GM23338 (cell line): ENCODE data around the gene FGF1. TPM values are rescaled to one million over a fixed set of nuclear protein-coding genes. Genes with fewer than 3 reads are reported as not detected.

Source experiments
- ATAC-seq: fragments of 200-7000 bp; cut with Tn5 transposase; 3 replicates; pipeline ENCODE4 v1.9.1; 2020
- DNase-seq: peaks from one replicate; pipeline ENCODE4 v3.0.0-alpha.2; 2015; ENCODE audit warnings: low spot score
- H2AFZ ChIP-seq: fragments of 200-600 bp; sonication (generic); 2 replicates; pipeline ENCODE4 v1.8.0; 2016; ENCODE audit warnings: antibody characterized with exemption, mild to moderate bottlenecking, moderate library complexity
- H3F3A ChIP-seq: fragments of 200-600 bp; sonication (generic); replicated peaks from 2 replicates; pipeline ENCODE4 v1.8.0; 2017; ENCODE audit warnings: antibody characterized with exemption, mixed run types, low read depth
- H3K27ac ChIP-seq: fragments of 200-600 bp; sonication (generic); 2 replicates; pipeline ENCODE4 v1.6.1; 2016; ENCODE audit warnings: low read depth
- H3K27me3 ChIP-seq: fragments of 200-600 bp; sonication (generic); 2 replicates; pipeline ENCODE4 v1.8.0; 2016; ENCODE audit warnings: mild to moderate bottlenecking, mixed run types, moderate library complexity; ENCODE audit not compliant: insufficient read depth
- H3K36me3 ChIP-seq: fragments of 200-600 bp; sonication (generic); 2 replicates; pipeline ENCODE4 v1.8.0; 2016; ENCODE audit warnings: mild to moderate bottlenecking; ENCODE audit not compliant: insufficient read depth
- H3K4me1 ChIP-seq: fragments of 200-600 bp; sonication (generic); 2 replicates; pipeline ENCODE4 v1.8.0; 2016; ENCODE audit warnings: mild to moderate bottlenecking, moderate library complexity; ENCODE audit not compliant: insufficient read depth
- H3K4me2 ChIP-seq: fragments of 200-600 bp; sonication (generic); 2 replicates; pipeline ENCODE4 v1.7.1; 2017; ENCODE audit warnings: mixed run types
- H3K4me3 ChIP-seq: fragments of 200-600 bp; sonication (generic); 2 replicates; pipeline ENCODE4 v1.6.1; 2016; ENCODE audit warnings: mixed run types
- H3K79me2 ChIP-seq: fragments of 200-600 bp; sonication (generic); replicated peaks from 2 replicates; pipeline ENCODE4 v1.8.0; 2017; ENCODE audit warnings: mild to moderate bottlenecking; ENCODE audit not compliant: insufficient read depth
- H3K9me2 ChIP-seq: fragments of 200-600 bp; sonication (generic); 2 replicates; pipeline ENCODE4 v1.8.0; 2017; ENCODE audit not compliant: insufficient read depth
- H4K20me1 ChIP-seq: fragments of 200-600 bp; sonication (generic); replicated peaks from 2 replicates; pipeline ENCODE4 v1.8.0; 2017; ENCODE audit warnings: mild to moderate bottlenecking; ENCODE audit not compliant: insufficient read depth
- H3K27ac Mint-ChIP-seq: 2 replicates; pipeline ENCODE4 v1.8.0; 2020; ENCODE audit warnings: inconsistent platforms, mild to moderate bottlenecking, moderate library complexity, mixed read lengths
- H3K27me3 Mint-ChIP-seq: 3 replicates; pipeline ENCODE4 v1.8.0; 2022; ENCODE audit warnings: low read depth, mild to moderate bottlenecking, moderate library complexity, mixed read lengths, inconsistent platforms; ENCODE audit not compliant: insufficient read depth, poor library complexity
- H3K36me3 Mint-ChIP-seq: 3 replicates; pipeline ENCODE4 v1.8.0; 2021; ENCODE audit warnings: low read depth, mild to moderate bottlenecking, inconsistent platforms, moderate library complexity, mixed read lengths
- H3K4me1 Mint-ChIP-seq: 3 replicates; pipeline ENCODE4 v1.8.0; 2020; ENCODE audit warnings: mild to moderate bottlenecking, inconsistent platforms, mixed read lengths
- H3K4me3 Mint-ChIP-seq: 3 replicates; pipeline ENCODE4 v1.8.0; 2021; ENCODE audit warnings: moderate library complexity, mild to moderate bottlenecking, inconsistent platforms, mixed read lengths
- H3K9me3 Mint-ChIP-seq: 3 replicates; pipeline ENCODE4 v1.8.0; 2020; ENCODE audit warnings: moderate library complexity, mild to moderate bottlenecking, inconsistent platforms, mixed read lengths
- CREB1 ChIP-seq: fragments of 250-450 bp; sonication (Bioruptor Pico); IDR thresholded peaks from 2 replicates; pipeline ENCODE4 v1.5.0; 2020; ENCODE audit warnings: low read depth, mild to moderate bottlenecking, moderate library complexity
- ETS1 ChIP-seq: IDR thresholded peaks from 2 replicates; pipeline ENCODE4 v1.6.1; 2016; ENCODE audit warnings: antibody characterized with exemption
- EZH2 ChIP-seq: fragments of 200-600 bp; sonication (generic); IDR thresholded peaks from one replicate; pipeline ENCODE4 v1.8.0; 2017; ENCODE audit warnings: antibody characterized with exemption, mild to moderate bottlenecking, low read depth; ENCODE audit not compliant: unreplicated experiment
- EZH2phosphoT487 ChIP-seq: fragments of 200-600 bp; sonication (generic); IDR thresholded peaks from one replicate; pipeline ENCODE4 v1.8.1; 2018; ENCODE audit warnings: antibody characterized with exemption; ENCODE audit not compliant: unreplicated experiment
- JUNB ChIP-seq: IDR thresholded peaks from one replicate; pipeline ENCODE4 v1.6.1; 2016; ENCODE audit warnings: antibody characterized with exemption; ENCODE audit not compliant: unreplicated experiment
- POLR2AphosphoS5 ChIP-seq: IDR thresholded peaks from 2 replicates; pipeline ENCODE4 v1.6.1; 2016; ENCODE audit warnings: antibody characterized with exemption, low read depth
- REST ChIP-seq: IDR thresholded peaks from one replicate; pipeline ENCODE4 v1.6.1; 2018; ENCODE audit warnings: antibody characterized with exemption; ENCODE audit not compliant: unreplicated experiment
- STAT1 ChIP-seq: IDR thresholded peaks from one replicate; pipeline ENCODE4 v1.6.1; 2016; ENCODE audit warnings: antibody characterized with exemption; ENCODE audit not compliant: unreplicated experiment
- ZNF114 ChIP-seq: fragments of 250-450 bp; sonication (Bioruptor Pico); IDR thresholded peaks from 2 replicates; pipeline ENCODE4 v1.5.0; 2020; ENCODE audit warnings: mild to moderate bottlenecking, moderate library complexity
- ZNF331 ChIP-seq: fragments of 250-450 bp; sonication (Bioruptor Pico); IDR thresholded peaks from 2 replicates; pipeline ENCODE4 v1.5.0; 2020; ENCODE audit warnings: low read depth, mild to moderate bottlenecking, moderate library complexity
- ZNF462 ChIP-seq: fragments of 250-450 bp; sonication (Bioruptor Pico); IDR thresholded peaks from 2 replicates; pipeline ENCODE4 v1.5.0; 2020; ENCODE audit warnings: mild to moderate bottlenecking, moderate library complexity
- polyA plus RNA-seq: library from polyadenylated mRNA; unstranded; fragments of >200 nt; fragmentation: Nextera tagmentation; extraction: Ambion mirVana; gene quantifications from 2 replicates; pipeline ENCODE4 v1.2.1, GENCODE V29; 2016
- total RNA-seq: library from RNA; depleted of rRNA; stranded (reverse); fragments of >200 nt; shearing (Covaris generic); gene quantifications from 2 replicates; pipeline ENCODE4 v1.2.3, GENCODE V29; 2014

The FGF1 gene
- total and polyA plus RNA-seq, 2 experiments from 2014 or later: 0.21 to 0.34 TPM

GRCh38 chr5:142670804-142671203 lies 15.1 kb downstream of the FGF1 start:
- H3F3A ChIP-seq: no peaks in the 10 kb centered on the region
- H3K4me1 ChIP-seq: peaks cover 18% of the 10 kb centered on the region
- H3K27ac ChIP-seq: no peak overlapping the region
- H3K4me3 Mint-ChIP-seq: no peak overlapping the region
- H3K9me3 Mint-ChIP-seq: no peaks in the 10 kb centered on the region
- no peaks in the 10 kb centered on the region for H3K36me3 ChIP-seq
- H3K27me3 Mint-ChIP-seq: no peaks in the 10 kb centered on the region
- no peak overlapping the region for H3K4me2 ChIP-seq
- H2AFZ ChIP-seq: no peak overlapping the region
- H3K36me3 Mint-ChIP-seq: no peaks in the 10 kb centered on the region
- H4K20me1 ChIP-seq: no peaks in the 10 kb centered on the region
- no peak overlapping the region for H3K27ac Mint-ChIP-seq
- no peak overlapping the region for H3K4me3 ChIP-seq
- no peaks in the 10 kb centered on the region for H3K79me2 ChIP-seq
- no peak for TF ChIP-seq STAT1
- no peak for TF ChIP-seq JUNB
- no peak for TF ChIP-seq ZNF331 (CRISPR knock-in tag)
- H3K9me2 ChIP-seq: peaks cover 13% of the 10 kb centered on the region; the same call in 1 of the 2 replicates
- ATAC-seq: no peak
- no peaks in the 10 kb centered on the region for H3K27me3 ChIP-seq
- peaks cover 12% of the 10 kb centered on the region for H3K4me1 Mint-ChIP-seq
- no peak for DNase-seq

- no peaks in the 10 kb centered on the region for H4K20me1 ChIP-seq
- H3K27me3 ChIP-seq: no peaks in the 10 kb centered on the region
- Mint-ChIP-seq H3K27ac (no peak overlapping the region), H3K4me3 (no peak overlapping the region), H3K4me1 (peaks cover 11% of the 10 kb centered on the region), H3K27me3 (no peaks in the 10 kb centered on the region), H3K36me3 (no peaks in the 10 kb centered on the region), H3K9me3 (no peaks in the 10 kb centered on the region)
- ATAC-seq (no peak), DNase-seq (no peak)
- peaks cover 17% of the 10 kb centered on the region for H3K4me1 ChIP-seq
- H3K27ac ChIP-seq: no peak overlapping the region
- H3K79me2 ChIP-seq: no peaks in the 10 kb centered on the region
- H3K36me3 ChIP-seq: no peaks in the 10 kb centered on the region
- H3K4me2 ChIP-seq: no peak overlapping the region
- no peak overlapping the region for H3K4me3 ChIP-seq
- no peaks in the 10 kb centered on the region for H3F3A ChIP-seq
- H2AFZ ChIP-seq: no peak overlapping the region
- peaks cover 18% of the 10 kb centered on the region; the same call in 1 of the 2 replicates for H3K9me2 ChIP-seq
- TF ChIP-seq ETS1 (no peak), ZNF462 (CRISPR knock-in tag) (no peak), EZH2 (no peak), STAT1 (no peak), REST (no peak), EZH2phosphoT487 (no peak), ZNF114 (no peak), JUNB (no peak), CREB1 (no peak), POLR2AphosphoS5 (no peak)
Measured at GRCh38 chr5:142669477-142669876, 16.4 kb downstream of the FGF1 start.
